SK-N-SH (cell line): Measurements from ENCODE around the gene AGAP1. TPM values are rescaled to one million over a fixed set of nuclear protein-coding genes. Genes with fewer than 3 reads are reported as not detected.

ENCODE experiments used
- CTCF ChIA-PET: fragments of 300-600, 350-600 bp; formaldehyde crosslinking; extraction: SDS; loops from one replicate; lab custom pipeline; 2021; lab: Yijun Ruan, JAX
- POLR2A ChIA-PET: fragments of 350-600 bp; sonication (Branson Sonifier 250); formaldehyde crosslinking; extraction: SDS; loops from one replicate; lab custom pipeline; 2020; ENCODE audit warnings: antibody characterized with exemption, inconsistent platforms; lab: Yijun Ruan, JAX
- DNase-seq: peaks from one replicate; pipeline ENCODE4 v3.0.0; 2012
- H2AFZ ChIP-seq: fragments of 200-600 bp; sonication (generic); 2 replicates; pipeline ENCODE4 v1.8.1; 2016; ENCODE audit warnings: antibody characterized with exemption, mild to moderate bottlenecking, low read depth
- H3F3A ChIP-seq: fragments of 200-600 bp; sonication (generic); replicated peaks from 2 replicates; pipeline ENCODE3; 2016; ENCODE audit warnings: antibody characterized with exemption, mild to moderate bottlenecking; ENCODE audit not compliant: insufficient read depth
- H3K27ac ChIP-seq, 2 experiments: fragments of 200-500 bp in 1 of 2; fragments of 200-600 bp in 1 of 2; sonication (Bioruptor generic) in 1 of 2; sonication (generic), shearing (Covaris generic) in 1 of 2; 2 replicates each; pipeline versions ENCODE4 v1.5.1 to v1.6.1; 2014 to 2016; ENCODE audit warnings: low read depth in 2 of 2, inconsistent platforms in 1 of 2, low read length in 1 of 2, mild to moderate bottlenecking in 1 of 2, mixed read lengths in 1 of 2
- H3K27me3 ChIP-seq: fragments of 200-600 bp; sonication (generic), shearing (Covaris generic); 2 replicates; pipeline ENCODE4 v1.6.1; 2016; ENCODE audit warnings: mixed run types; ENCODE audit not compliant: insufficient read depth
- H3K36me3 ChIP-seq, 2 experiments: fragments of 200-500 bp in 1 of 2; fragments of 200-600 bp in 1 of 2; sonication (Bioruptor generic) in 1 of 2; sonication (generic) in 1 of 2; replicated peaks in 1 of 2; 2 replicates each; pipeline versions ENCODE3 to v1.5.1; 2014 to 2016; ENCODE audit warnings: low read length in 1 of 2, mild to moderate bottlenecking in 1 of 2; ENCODE audit not compliant: insufficient read depth in 2 of 2, control insufficient read depth in 1 of 2
- H3K4me1 ChIP-seq, 2 experiments: fragments of 200-500 bp in 1 of 2; fragments of 200-600 bp in 1 of 2; sonication (Bioruptor generic) in 1 of 2; sonication (generic), shearing (Covaris generic) in 1 of 2; 2 replicates each; pipeline versions ENCODE4 v1.5.1 to v1.6.1; 2014 to 2016; ENCODE audit warnings: low read depth in 1 of 2, low read length in 1 of 2, mixed run types in 1 of 2; ENCODE audit not compliant: insufficient read depth in 2 of 2, control insufficient read depth in 1 of 2
- H3K4me2 ChIP-seq: fragments of 200-600 bp; sonication (generic), shearing (Covaris generic); 2 replicates; pipeline ENCODE4 v1.6.1; 2017; ENCODE audit warnings: mixed run types
- H3K4me3 ChIP-seq, 2 experiments: fragments of 200-500 bp in 1 of 2; fragments of 200-600 bp in 1 of 2; sonication (Bioruptor generic) in 1 of 2; sonication (generic), shearing (Covaris generic) in 1 of 2; 2 replicates each; pipeline versions ENCODE4 v1.5.1 to v1.8.1; 2014 to 2016; ENCODE audit warnings: low read depth in 2 of 2, inconsistent platforms in 1 of 2, low read length in 1 of 2, mild to moderate bottlenecking in 1 of 2, mixed read lengths in 1 of 2, moderate library complexity in 1 of 2
- H3K79me2 ChIP-seq: fragments of 200-600 bp; sonication (generic); 2 replicates; pipeline ENCODE4 v1.8.1; 2017; ENCODE audit warnings: mild to moderate bottlenecking; ENCODE audit not compliant: insufficient read depth
- H3K9ac ChIP-seq: fragments of 200-600 bp; sonication (generic); 2 replicates; pipeline ENCODE4 v1.6.1; 2017; ENCODE audit warnings: mixed run types
- H3K9me2 ChIP-seq: fragments of 200-600 bp; sonication (generic); 2 replicates; pipeline ENCODE4 v1.6.1; 2017; ENCODE audit warnings: mixed run types
- H3K9me3 ChIP-seq: fragments of 200-600 bp; sonication (generic); 2 replicates; pipeline ENCODE4 v1.6.1; 2017; ENCODE audit warnings: mixed run types, mild to moderate bottlenecking, moderate library complexity
- H4K20me1 ChIP-seq: fragments of 200-600 bp; sonication (generic); 2 replicates; pipeline ENCODE4 v1.6.1; 2017; ENCODE audit warnings: mild to moderate bottlenecking, mixed run types; ENCODE audit not compliant: insufficient read depth
- CHD2 ChIP-seq: fragments of 150-350 bp; IDR thresholded peaks from 2 replicates; pipeline ENCODE4 v1.6.1; 2018; ENCODE audit warnings: low read length; ENCODE audit not compliant: partially characterized antibody
- ELF1 ChIP-seq: IDR thresholded peaks from 2 replicates; pipeline ENCODE4 v1.4.0; 2012
- FOSL2 ChIP-seq: IDR thresholded peaks from 2 replicates; pipeline ENCODE4 v1.4.0; 2012; ENCODE audit warnings: low read depth, mild to moderate bottlenecking, moderate library complexity, borderline replicate concordance
- FOXM1 ChIP-seq: IDR thresholded peaks from 2 replicates; pipeline ENCODE4 v1.4.0; 2012; ENCODE audit warnings: low read depth, mild to moderate bottlenecking
- MAX ChIP-seq: IDR thresholded peaks from 2 replicates; pipeline ENCODE4 v1.4.0; 2012; ENCODE audit warnings: low read depth
- MEF2A ChIP-seq: IDR thresholded peaks from 2 replicates; pipeline ENCODE4 v1.4.0; 2012; ENCODE audit warnings: low read depth, borderline replicate concordance
- PBX3 ChIP-seq: IDR thresholded peaks from 2 replicates; pipeline ENCODE4; 2012
- POLR2AphosphoS5 ChIP-seq: IDR thresholded peaks from 2 replicates; pipeline ENCODE4 v1.6.1; 2012; ENCODE audit warnings: low read depth, low read length
- RAD21 ChIP-seq: IDR thresholded peaks from 2 replicates; pipeline ENCODE4 v1.6.1; 2012; ENCODE audit warnings: mild to moderate bottlenecking, low read length
- RCOR1 ChIP-seq: fragments of 150-350 bp; IDR thresholded peaks from 2 replicates; pipeline ENCODE4 v1.6.1; 2017; ENCODE audit warnings: antibody characterized with exemption, low read length
- SIN3A ChIP-seq: IDR thresholded peaks from 2 replicates; pipeline ENCODE4 v1.6.1; 2012; ENCODE audit warnings: low read depth, mild to moderate bottlenecking, low read length, moderate library complexity, borderline replicate concordance
- TCF12 ChIP-seq: IDR thresholded peaks from 2 replicates; pipeline ENCODE4 v1.4.0; 2012
- TEAD4 ChIP-seq: IDR thresholded peaks from 2 replicates; pipeline ENCODE4 v1.4.0; 2012; ENCODE audit warnings: mild to moderate bottlenecking, borderline replicate concordance; ENCODE audit not compliant: insufficient read depth
- USF1 ChIP-seq: IDR thresholded peaks from 2 replicates; pipeline ENCODE4 v1.4.0; 2012; ENCODE audit warnings: low read depth, borderline replicate concordance
- WGBS: methylation state at CpG from one replicate; pipeline ENCODE4 v1.1.6; 2017; ENCODE audit warnings: low lambda C conversion rate; 5-methylcytosine and 5-hydroxymethylcytosine counted together
- polyA plus RNA-seq, 3 experiments: library from polyadenylated mRNA; depleted of rRNA; stranded (reverse); fragments of >200 nt; gene quantifications; 2 replicates each; pipeline ENCODE4 v1.2.3, GENCODE V29; 2012
- TF ChIP-seq, protein P1 (sequence below): fragments of 150-350 bp; IDR thresholded peaks from 2 replicates; pipeline ENCODE4 v1.6.1; 2016; ENCODE audit warnings: mild to moderate bottlenecking, low read depth, low read length
- TF ChIP-seq, protein P2 (sequence below): IDR thresholded peaks from 2 replicates; pipeline ENCODE4 v1.6.1; 2012; ENCODE audit warnings: mild to moderate bottlenecking, low read depth, low read length, moderate library complexity

Gene AGAP1
- polyA plus RNA-seq, 1 of the 3 experiments (the other 2 are of a cell fraction): 8.8 TPM

DNA sequence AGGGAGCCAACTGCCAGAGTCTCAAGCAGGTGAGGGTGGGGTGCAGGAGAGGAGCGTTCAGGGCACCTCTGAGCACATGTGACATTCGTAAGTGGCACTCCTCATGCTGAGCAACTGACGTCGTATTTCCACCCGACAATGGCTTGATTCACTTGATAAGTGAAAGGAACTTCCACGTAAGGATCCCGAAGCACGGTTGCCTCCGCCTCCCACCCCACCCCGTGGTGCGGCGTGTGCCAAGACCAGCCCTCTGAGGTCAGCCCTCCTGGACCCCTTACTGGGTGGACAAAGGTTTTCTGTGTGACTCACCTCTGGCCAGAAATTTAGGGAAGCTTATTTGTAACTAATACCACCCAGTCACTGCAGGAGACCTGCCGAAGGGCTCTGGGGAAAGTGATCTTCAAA lies 59.9 kb downstream of the AGAP1 start:
- Histone ChIP-seq H3K4me2 (no peak overlapping the region), H3K27me3 (no peaks in the 10 kb centered on the region), H3K9me2 (no peaks in the 10 kb centered on the region), H3K27ac (no peak overlapping the region), H3K79me2 (peaks cover 43% of the 10 kb centered on the region; the same call in 1 of the 2 replicates), H3K9ac (no peak overlapping the region), H3K4me1 (peaks cover 0 to 18% of the 10 kb centered on the region in 2 experiments; a peak in 1 of 4 replicates), H3F3A (no peaks in the 10 kb centered on the region), H2AFZ (no peak overlapping the region), H3K36me3 (no peaks in the 10 kb centered on the region), H3K4me3 (no peak overlapping the region), H3K9me3 (no peaks in the 10 kb centered on the region), H4K20me1 (peaks cover 75% of the 10 kb centered on the region)
- DNase-seq: no peak
- ChIA-PET POLR2A (no interaction called here), CTCF (interaction anchor here (0.9 to 1.6 kb wide), 5 partner anchors 9 to 433 kb away, joined by 3 to 4 read pairs (median 3); no protein-coding TSS in a partner anchor)
- WGBS: 91% methylated on average over 8 of the region's 13 CpGs
- TF ChIP-seq ELF1: no peak
- no peak for TF ChIP-seq SIN3A
- TF ChIP-seq MAX: no peak
- TF ChIP-seq RCOR1: no peak
- no peak for TF ChIP-seq PBX3
- no peak for TF ChIP-seq CHD2
- no peak for TF ChIP-seq POLR2AphosphoS5
- no peak for TF ChIP-seq TCF12
- TF ChIP-seq FOXM1: no peak
- TF ChIP-seq MEF2A: no peak
- no peak for TF ChIP-seq TEAD4
- no peak for TF ChIP-seq FOSL2
- no peak for TF ChIP-seq USF1
- TF ChIP-seq, protein P1, sequence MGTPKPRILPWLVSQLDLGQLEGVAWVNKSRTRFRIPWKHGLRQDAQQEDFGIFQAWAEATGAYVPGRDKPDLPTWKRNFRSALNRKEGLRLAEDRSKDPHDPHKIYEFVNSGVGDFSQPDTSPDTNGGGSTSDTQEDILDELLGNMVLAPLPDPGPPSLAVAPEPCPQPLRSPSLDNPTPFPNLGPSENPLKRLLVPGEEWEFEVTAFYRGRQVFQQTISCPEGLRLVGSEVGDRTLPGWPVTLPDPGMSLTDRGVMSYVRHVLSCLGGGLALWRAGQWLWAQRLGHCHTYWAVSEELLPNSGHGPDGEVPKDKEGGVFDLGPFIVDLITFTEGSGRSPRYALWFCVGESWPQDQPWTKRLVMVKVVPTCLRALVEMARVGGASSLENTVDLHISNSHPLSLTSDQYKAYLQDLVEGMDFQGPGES: no peak
- TF ChIP-seq, protein P2, sequence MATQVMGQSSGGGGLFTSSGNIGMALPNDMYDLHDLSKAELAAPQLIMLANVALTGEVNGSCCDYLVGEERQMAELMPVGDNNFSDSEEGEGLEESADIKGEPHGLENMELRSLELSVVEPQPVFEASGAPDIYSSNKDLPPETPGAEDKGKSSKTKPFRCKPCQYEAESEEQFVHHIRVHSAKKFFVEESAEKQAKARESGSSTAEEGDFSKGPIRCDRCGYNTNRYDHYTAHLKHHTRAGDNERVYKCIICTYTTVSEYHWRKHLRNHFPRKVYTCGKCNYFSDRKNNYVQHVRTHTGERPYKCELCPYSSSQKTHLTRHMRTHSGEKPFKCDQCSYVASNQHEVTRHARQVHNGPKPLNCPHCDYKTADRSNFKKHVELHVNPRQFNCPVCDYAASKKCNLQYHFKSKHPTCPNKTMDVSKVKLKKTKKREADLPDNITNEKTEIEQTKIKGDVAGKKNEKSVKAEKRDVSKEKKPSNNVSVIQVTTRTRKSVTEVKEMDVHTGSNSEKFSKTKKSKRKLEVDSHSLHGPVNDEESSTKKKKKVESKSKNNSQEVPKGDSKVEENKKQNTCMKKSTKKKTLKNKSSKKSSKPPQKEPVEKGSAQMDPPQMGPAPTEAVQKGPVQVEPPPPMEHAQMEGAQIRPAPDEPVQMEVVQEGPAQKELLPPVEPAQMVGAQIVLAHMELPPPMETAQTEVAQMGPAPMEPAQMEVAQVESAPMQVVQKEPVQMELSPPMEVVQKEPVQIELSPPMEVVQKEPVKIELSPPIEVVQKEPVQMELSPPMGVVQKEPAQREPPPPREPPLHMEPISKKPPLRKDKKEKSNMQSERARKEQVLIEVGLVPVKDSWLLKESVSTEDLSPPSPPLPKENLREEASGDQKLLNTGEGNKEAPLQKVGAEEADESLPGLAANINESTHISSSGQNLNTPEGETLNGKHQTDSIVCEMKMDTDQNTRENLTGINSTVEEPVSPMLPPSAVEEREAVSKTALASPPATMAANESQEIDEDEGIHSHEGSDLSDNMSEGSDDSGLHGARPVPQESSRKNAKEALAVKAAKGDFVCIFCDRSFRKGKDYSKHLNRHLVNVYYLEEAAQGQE: no peak
- TF ChIP-seq RAD21: no peak
